UCSD-AML1 (cell line): ENCODE results near the gene MYH7.

Experiments used
- DNase-seq: peaks from one replicate; lab custom pipeline; 2025; ENCODE audit not compliant: unreplicated experiment; lab: John Stamatoyannopoulos, UW

MYH7 gene

DNA sequence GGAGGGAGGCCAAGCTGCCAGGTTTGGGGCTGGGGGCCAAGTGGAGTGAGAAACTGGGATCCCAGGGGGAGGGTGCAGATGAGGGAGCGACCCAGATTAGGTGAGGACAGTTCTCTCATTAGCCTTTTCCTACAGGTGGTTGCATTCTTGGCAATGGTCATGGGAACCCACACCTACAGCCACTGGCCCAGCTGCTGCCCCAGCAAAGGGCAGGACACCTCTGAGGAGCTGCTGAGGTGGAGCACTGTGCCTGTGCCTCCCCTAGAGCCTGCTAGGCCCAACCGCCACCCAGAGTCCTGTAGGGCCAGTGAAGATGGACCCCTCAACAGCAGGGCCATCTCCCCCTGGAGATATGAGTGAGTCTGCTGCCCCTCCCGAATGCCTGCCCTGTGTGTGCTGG is 62.4 kb downstream of the MYH7 start:
- no peak for DNase-seq

DNA sequence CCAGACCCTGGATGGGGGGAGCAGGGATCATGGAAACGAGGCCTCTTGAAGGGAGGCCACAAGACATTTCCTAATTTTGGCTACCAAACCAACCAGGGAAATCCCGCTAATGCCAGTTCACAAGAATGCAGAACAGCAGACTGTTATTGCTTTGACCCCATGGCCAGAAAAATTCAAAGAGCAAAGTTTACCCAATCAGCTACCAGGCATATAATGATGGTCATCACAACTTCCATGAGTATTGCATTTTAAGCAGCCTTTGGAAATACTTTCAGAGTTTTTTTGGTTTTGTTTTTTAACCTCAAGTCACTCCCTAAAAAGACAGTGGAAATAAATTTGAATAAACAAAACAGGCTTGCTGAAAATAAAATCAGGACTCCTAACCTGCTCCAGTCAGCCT is 63.0 kb downstream of the MYH7 start, which contains the start of gene IL25:
Gene IL25 (plus strand): TSS at position 301 of the 400 bp plus-strand sequence.
- no peak for DNase-seq

DNA sequence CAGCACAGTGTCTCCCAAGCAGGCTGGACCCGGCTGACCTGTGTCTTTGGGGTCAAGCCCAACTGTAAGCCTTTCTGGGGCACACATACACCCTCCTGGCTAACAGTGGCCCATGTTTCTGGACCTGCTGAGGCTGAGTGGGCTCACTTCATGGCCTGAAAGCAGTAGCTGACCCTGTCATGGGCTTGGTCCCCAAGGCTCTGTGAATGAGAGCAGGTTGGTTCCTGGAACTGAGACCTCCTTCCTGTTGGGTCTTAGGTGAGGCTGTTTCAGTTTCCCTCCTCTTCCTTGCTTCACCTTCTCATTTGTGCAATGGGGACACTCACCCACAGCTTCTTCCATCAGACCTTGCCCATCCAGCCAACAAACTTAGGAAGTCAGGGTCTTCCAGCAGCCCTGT is 63.6 kb downstream of the MYH7 start:
- DNase-seq, result no peak

GRCh38 chr14:23370221-23370620 is 65.2 kb downstream of the MYH7 start:
- no peak for DNase-seq

DNA sequence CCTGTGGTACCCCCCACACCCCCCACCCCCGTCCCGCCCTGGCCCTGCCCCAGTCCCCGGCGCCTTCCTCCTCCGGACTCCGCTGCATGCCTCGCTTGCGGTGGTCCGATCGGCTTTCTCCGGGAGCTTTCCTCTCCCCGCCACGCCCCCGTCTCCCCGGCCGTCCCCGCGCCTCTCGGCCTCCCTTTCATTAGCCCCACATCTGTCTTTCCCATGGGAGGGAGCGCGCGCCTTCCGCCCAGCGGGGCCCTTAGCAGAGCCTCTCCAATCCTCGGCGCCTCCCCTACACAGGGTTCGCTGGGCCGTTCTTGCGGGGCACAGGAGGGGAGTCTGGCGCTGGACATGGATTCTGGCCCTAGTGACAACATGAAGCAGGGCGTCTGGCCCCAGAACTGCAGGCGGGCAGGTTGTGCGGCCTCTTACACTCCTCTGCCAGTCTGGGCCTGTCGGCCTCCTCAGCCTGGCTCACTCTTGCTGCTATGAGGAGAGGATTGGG is 69.0 kb downstream of the MYH7 start:
- no peak for DNase-seq

DNA sequence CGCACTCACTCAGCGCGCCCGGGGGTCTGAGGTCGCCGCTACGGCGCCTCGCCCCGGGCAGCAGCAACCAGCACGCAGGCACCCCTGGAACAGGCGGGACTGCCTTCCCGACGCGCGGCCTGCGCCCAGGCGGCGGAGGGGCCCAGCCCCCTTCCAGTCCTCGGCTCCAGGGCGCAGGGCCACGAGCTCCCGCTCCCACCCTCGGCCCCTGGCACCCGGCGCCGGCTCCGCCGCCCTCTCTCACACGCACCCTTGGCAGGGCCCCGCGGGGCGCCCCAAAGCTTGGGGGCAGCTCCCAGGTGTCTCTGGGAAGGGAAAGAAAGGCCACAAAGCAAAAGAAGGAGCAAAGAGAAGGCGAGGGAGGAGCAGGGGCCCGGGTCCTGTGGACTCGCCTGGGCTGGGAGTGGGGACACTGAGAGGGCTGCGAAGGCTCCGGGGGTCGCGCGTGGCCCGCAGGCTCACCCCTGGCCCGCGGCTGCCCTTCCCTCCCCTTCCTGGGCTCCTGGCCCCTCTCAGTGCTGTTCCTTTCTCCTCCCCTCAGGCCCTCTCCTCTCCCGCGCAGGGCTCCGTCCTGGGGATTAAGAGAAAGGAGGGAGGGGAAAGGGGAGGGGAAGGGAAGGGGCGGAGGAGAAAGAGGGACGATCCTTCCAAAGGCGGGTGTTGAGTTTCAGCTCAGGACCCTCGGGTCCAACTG is 69.6 kb downstream of the MYH7 start:
- DNase-seq, result no peak

GRCh38 chr14:23365036-23365731 is 70.3 kb downstream of the MYH7 start, which contains the start of gene EFS:
TSS of gene EFS (minus strand) at chr14:23365172. CDS start at chr14:23365025, 147 bp downstream.
- DNase-seq, result no peak

DNA sequence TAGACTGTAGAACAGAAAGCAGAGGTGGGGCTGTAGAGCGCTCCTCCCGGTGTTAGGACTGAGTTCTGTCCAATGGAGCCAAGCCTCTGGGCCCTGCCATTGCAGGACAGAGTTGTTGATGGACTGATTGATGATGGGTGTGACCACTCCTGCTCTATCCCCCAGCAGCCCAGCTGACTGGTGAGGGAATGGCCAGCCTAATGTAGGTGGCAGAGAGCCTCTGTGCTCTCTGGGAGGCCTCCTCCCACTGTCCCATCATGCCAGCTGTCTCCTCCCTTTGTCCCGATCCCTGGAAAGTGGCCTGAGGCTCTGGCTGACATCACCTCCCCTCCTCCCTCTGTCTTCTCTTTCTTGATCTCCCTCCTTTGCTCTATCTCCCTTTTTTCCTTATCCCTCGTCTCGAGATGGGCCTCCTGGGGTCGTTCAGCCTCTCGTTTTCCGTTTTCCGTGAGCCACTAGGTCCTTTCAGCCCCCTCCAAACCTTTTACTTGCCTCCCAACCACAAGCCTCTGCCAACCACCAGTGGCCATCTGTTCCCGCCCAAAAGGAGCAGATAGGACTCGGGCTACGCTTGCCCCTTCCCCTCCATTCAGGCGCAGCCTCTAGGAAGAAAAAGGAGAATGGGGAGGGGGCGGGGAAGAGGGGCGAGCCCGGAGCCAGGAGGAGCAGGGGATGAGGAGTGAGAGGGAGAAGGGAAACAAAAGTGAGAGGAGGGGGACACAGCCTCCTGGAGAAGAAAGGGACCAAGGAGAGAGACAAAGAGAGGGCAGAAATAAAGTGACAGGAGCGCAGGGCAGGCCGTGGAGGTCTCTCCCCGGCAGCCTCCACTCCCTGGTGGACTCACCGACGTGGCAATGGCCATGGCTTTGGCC is 71.1 kb downstream of the MYH7 start:
- DNase-seq, result no peak
